Mesothelial cell of epicardium (in vitro differentiated cells): ENCODE data around the gene CARD9. TPM values are rescaled to one million over a fixed set of nuclear protein-coding genes. Genes with fewer than 3 reads are reported as not detected.
"Not testable (repeated sequence)": the region's sequence is repeated elsewhere in the genome, so short reads cannot be mapped to it uniquely, and the experiment has no call there.

Source experiments
- DNase-seq, 2 experiments: peaks; one replicate each; pipeline ENCODE4 v3.0.0; 2021; ENCODE audit warnings: low spot score in 2 of 2; ENCODE audit not compliant: unreplicated experiment in 2 of 2
- H3K27ac Mint-ChIP-seq: 2 replicates; pipeline ENCODE4 v1.8.0; 2021; ENCODE audit warnings: mixed read lengths
- H3K27me3 Mint-ChIP-seq: 2 replicates; pipeline ENCODE4 v1.8.0; 2021; ENCODE audit warnings: low read depth, mixed read lengths
- H3K36me3 Mint-ChIP-seq: 2 replicates; pipeline ENCODE4 v1.8.0; 2021; ENCODE audit warnings: mixed read lengths
- H3K4me1 Mint-ChIP-seq: 2 replicates; pipeline ENCODE4 v1.8.0; 2021; ENCODE audit warnings: mixed read lengths
- H3K4me3 Mint-ChIP-seq: 2 replicates; pipeline ENCODE4 v1.8.0; 2021; ENCODE audit warnings: mild to moderate bottlenecking, moderate library complexity, mixed read lengths
- H3K9me3 Mint-ChIP-seq: 2 replicates; pipeline ENCODE4 v1.8.0; 2021; ENCODE audit warnings: mixed read lengths
- total RNA-seq: library from RNA; stranded (reverse); gene quantifications from 3 replicates; pipeline ENCODE4 v1.2.1, GENCODE V29; 2021
- TF ChIP-seq, protein P1 (sequence below): fragments of 200-600 bp; sonication (generic); IDR thresholded peaks from one replicate; pipeline ENCODE4 v1.5.0; 2021; ENCODE audit warnings: antibody characterized with exemption; ENCODE audit not compliant: unreplicated experiment

Gene CARD9
- total RNA-seq, 1 donor from 2014 or later = 4.9 TPM

DNA sequence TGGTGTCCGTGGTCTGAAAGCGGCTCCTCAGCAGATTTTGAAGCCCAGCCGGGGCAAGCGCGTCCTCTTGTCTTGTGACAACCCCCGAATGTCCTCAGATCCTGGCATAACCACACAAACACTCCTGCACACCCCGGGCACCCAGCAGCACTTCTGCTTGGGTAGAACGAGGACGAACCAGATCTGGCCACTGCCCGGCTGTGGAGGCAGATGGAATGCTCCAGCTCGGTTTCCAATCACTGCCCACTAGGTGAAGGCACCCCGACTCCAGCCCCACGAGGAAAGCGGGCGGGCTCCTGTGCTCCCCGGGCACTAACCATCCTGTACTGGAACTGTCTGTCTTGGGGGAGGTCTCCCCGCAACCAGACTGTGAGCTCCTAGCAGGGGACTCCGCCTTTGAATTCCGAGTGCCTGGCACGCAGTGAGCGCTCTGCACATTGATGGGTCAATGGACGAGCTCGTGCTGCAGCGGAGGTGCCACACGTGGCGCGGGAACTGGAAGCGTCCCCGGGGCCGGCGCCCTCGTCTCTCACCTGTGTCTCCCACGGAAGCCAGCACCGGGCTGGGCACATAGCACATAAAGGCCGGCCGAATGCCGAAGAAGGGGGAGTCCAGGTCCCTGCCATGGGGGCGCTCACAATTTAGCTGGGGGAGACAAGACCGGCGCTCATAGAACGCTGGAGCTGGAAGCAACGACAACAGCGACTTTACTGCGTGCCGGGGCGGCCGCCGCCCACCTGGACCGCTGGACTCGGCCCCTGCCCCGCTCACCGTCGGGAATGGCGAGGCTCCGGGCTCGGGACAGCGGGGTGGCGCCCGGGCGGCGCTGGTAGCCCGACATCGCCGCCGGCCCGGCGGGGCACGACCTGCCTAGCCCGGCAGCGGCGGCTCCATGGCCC, 36.3 kb upstream of the CARD9 start:
- H3K4me1 Mint-ChIP-seq = peaks cover 30% of the 10 kb centered on the region
- peaks cover 34% of the 10 kb centered on the region for H3K36me3 Mint-ChIP-seq
- H3K4me3 Mint-ChIP-seq = peak overlapping the region; percentile 87
- H3K27me3 Mint-ChIP-seq = no peaks in the 10 kb centered on the region
- peak overlapping the region; percentile 97 for H3K27ac Mint-ChIP-seq
- DNase-seq = peak in 1 of 2 experiments; percentile 55
- no peaks in the 10 kb centered on the region for H3K9me3 Mint-ChIP-seq
- TF ChIP-seq, protein P1, sequence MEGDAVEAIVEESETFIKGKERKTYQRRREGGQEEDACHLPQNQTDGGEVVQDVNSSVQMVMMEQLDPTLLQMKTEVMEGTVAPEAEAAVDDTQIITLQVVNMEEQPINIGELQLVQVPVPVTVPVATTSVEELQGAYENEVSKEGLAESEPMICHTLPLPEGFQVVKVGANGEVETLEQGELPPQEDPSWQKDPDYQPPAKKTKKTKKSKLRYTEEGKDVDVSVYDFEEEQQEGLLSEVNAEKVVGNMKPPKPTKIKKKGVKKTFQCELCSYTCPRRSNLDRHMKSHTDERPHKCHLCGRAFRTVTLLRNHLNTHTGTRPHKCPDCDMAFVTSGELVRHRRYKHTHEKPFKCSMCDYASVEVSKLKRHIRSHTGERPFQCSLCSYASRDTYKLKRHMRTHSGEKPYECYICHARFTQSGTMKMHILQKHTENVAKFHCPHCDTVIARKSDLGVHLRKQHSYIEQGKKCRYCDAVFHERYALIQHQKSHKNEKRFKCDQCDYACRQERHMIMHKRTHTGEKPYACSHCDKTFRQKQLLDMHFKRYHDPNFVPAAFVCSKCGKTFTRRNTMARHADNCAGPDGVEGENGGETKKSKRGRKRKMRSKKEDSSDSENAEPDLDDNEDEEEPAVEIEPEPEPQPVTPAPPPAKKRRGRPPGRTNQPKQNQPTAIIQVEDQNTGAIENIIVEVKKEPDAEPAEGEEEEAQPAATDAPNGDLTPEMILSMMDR = no peak

DNA sequence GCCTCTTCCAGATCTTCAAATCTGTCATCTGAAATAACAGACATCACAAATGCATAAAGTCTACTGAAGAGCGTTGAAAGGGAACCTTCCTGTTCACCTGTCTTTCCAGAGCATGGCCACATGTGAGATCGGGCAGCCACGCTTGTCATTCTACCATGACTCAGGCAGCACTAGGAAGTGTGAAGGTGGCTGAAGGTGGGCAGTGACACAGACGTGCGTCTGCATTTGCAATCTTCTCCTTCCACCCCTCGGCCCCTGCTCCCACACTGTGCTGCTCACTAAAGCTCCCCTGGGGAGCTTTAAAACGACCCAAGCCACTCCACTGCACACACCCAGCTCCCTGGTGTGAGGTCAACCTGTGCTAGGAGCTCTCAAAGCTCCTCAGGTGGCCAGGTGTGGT, 34.4 kb upstream of the CARD9 start:
- DNase-seq = no peak
- Mint-ChIP-seq H3K27ac (no peak overlapping the region), H3K27me3 (no peaks in the 10 kb centered on the region), H3K4me3 (no peak overlapping the region), H3K36me3 (peaks cover 29% of the 10 kb centered on the region), H3K4me1 (peaks cover 30% of the 10 kb centered on the region), H3K9me3 (no peaks in the 10 kb centered on the region)
- TF ChIP-seq, protein P1 = no peak

DNA sequence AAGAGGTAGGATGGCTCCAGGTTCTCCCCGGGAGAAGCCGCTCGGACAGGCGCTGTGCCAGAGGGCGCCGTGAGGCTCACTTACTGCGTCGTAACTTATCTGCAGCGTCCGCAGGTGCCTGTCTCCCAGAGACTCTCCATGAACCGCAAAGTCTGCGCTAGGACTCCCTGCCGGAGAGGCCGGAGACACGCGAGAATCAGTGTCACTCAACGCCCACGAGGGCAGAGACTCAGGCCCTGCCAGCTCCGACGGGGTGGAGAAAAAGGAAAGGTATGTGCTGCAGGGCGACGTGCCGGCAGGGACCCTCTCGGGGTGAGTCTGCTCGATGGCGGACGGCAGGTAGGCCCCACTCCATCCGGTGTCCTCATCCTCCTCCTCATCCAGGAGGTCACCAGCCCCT, 33.6 kb upstream of the CARD9 start:
- H3K27ac Mint-ChIP-seq, DNase-seq, H3K27me3 Mint-ChIP-seq, H3K9me3 Mint-ChIP-seq, H3K4me3 Mint-ChIP-seq: not testable (repeated sequence)
- peaks cover 28% of the 10 kb centered on the region for H3K4me1 Mint-ChIP-seq
- peaks cover 31% of the 10 kb centered on the region for H3K36me3 Mint-ChIP-seq

DNA sequence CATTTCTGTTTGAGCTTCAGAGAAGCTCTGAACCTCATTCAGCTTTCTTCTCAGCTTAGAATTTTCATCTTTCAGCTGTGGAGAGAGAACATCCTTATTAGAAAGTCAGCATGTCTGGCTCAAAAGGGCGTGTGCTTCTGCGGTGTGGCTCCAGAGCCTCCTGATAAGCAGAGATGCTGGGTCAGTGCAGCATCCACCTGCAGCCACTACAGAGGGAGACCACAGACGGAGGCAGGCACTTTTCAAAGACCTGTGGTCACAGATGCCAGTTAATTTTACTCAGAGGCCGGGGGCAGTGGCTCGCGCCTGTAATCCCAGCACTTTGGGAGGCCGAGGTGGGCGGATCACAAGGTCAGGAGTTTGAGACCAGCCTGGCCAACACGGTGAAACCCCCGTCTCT, 32.4 kb upstream of the CARD9 start:
- DNase-seq, H3K27ac Mint-ChIP-seq, H3K9me3 Mint-ChIP-seq, H3K27me3 Mint-ChIP-seq, H3K4me3 Mint-ChIP-seq: not testable (repeated sequence)
- H3K4me1 Mint-ChIP-seq = peaks cover 16% of the 10 kb centered on the region
- H3K36me3 Mint-ChIP-seq = peaks cover 31% of the 10 kb centered on the region

DNA sequence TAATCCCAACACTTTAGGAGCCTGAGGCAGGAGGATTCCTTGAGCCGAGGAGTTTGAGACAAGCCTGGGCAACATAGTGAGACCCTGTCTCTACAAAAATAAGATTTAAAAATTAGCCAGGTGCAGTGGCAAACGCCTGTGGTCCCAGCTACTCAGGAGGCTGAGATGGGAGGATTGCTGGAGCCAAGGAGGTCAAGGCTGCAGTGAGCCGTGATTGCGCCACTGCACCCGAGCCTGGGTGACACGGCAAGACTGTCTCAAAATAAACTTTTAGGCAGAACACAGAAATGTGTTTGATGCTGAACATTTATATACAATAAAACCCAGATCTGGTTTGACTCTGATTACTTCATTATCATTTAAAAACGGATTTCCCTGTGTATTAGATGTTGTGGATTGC, 32.0 kb upstream of the CARD9 start:
- no peak for DNase-seq
- Mint-ChIP-seq H3K27ac (no peak overlapping the region), H3K4me1 (peaks cover 17% of the 10 kb centered on the region), H3K9me3 (no peaks in the 10 kb centered on the region), H3K27me3 (no peaks in the 10 kb centered on the region), H3K4me3 (no peak overlapping the region), H3K36me3 (peaks cover 31% of the 10 kb centered on the region)
- TF ChIP-seq, protein P1 = no peak

DNA sequence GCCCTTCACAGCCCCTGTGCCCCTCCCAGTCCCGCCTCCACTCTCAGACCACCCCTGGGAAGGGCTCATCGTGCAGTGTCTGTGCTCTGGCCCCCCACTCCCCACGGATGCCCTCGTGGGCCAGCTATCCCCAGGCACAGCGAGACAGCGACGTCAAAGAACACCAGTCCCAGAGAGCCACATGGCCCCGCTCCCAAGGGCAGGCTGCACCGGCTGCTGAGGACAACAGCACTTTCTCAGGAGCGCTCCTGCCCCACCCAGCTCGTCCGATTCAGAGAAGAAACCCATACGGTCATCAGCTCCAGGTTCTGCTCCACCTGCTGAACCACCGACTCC, 31.3 kb upstream of the CARD9 start:
- Mint-ChIP-seq H3K4me1 (peaks cover 15% of the 10 kb centered on the region), H3K4me3 (no peak overlapping the region), H3K36me3 (peaks cover 31% of the 10 kb centered on the region), H3K9me3 (no peaks in the 10 kb centered on the region), H3K27ac (no peak overlapping the region), H3K27me3 (no peaks in the 10 kb centered on the region)
- TF ChIP-seq, protein P1 = no peak
- DNase-seq = no peak
